ENCODE measurements around the gene MEX3D.

DNA sequence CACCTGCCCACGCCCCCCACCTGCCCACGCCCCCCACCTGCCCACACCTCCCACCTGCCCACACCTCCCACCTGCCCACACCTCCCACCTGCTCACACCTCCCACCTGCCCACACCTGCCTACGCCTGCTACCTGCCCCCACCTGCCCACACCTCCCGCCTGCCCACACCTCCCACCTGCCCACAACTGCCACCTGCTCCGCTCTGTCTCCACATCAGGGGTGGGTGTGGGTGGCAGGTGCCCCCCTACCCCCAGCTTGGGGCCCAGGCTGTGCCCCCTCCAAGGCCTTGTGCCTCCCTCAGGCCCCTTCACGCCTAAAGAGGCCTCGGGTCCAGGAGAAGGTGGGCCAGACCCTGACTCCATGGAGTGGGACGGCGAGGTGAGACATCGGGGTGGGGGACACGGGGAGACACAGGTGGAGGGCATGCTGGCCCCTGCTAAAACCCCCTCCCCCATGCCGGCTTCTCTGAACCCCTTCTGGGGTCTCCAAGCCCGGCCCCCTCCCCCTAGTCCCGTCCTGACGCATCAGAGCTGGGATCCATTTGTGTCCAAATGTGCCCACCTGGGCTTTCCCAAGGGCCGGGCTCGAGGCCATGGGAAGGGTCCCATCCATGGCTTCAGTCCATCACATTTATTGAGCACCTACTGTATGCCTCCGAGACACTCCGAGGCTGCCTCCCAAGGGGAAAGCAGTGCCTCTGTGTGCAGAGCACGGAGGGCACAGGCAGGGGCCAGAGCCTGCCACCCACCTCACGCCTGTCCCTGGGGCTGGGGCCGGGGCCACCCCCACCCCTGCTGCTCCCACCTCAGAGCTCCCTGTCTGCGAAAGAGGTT is 39.3 kb downstream of the MEX3D start:
- TF ChIP-seq, protein P1, sequence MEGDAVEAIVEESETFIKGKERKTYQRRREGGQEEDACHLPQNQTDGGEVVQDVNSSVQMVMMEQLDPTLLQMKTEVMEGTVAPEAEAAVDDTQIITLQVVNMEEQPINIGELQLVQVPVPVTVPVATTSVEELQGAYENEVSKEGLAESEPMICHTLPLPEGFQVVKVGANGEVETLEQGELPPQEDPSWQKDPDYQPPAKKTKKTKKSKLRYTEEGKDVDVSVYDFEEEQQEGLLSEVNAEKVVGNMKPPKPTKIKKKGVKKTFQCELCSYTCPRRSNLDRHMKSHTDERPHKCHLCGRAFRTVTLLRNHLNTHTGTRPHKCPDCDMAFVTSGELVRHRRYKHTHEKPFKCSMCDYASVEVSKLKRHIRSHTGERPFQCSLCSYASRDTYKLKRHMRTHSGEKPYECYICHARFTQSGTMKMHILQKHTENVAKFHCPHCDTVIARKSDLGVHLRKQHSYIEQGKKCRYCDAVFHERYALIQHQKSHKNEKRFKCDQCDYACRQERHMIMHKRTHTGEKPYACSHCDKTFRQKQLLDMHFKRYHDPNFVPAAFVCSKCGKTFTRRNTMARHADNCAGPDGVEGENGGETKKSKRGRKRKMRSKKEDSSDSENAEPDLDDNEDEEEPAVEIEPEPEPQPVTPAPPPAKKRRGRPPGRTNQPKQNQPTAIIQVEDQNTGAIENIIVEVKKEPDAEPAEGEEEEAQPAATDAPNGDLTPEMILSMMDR (IDR thresholded peaks at IDR 0.05) = no peak
- no peak for TF ChIP-seq POLR2A (IDR thresholded peaks at IDR 0.05)

Measured in esophagus squamous epithelium (tissue), 4 donors.